Fibroblast of villous mesenchyme (primary cell): ENCODE measurements around the gene GABBR1. TPM values are rescaled to one million over a fixed set of nuclear protein-coding genes. Genes with fewer than 3 reads are reported as not detected.

ENCODE experiments used
- DNase-seq: peaks from one replicate; pipeline ENCODE4 v3.0.0-alpha.2; 2010; ENCODE audit warnings: low read depth
- H3K4me3 ChIP-seq: 2 replicates; pipeline ENCODE4 v1.5.1; 2011; ENCODE audit warnings: low read depth, mild to moderate bottlenecking, low read length
- CTCF ChIP-seq: IDR thresholded peaks from 2 replicates; pipeline ENCODE4 v1.5.1; 2012; ENCODE audit warnings: low read depth, mild to moderate bottlenecking, low read length; ENCODE audit not compliant: insufficient read depth
- total RNA-seq: library from RNA; depleted of rRNA; stranded (reverse); fragments of >200 nt; gene quantifications from 2 replicates; pipeline ENCODE4 v1.2.3, GENCODE V29; 2012

GABBR1 gene
- total RNA-seq, 1 donor = 12.5 TPM

- no peak for DNase-seq
- no peak overlapping the region for H3K4me3 ChIP-seq
- no peak for TF ChIP-seq CTCF
Measured at GRCh38 chr6:29629571-29629970, 3.4 kb downstream of the GABBR1 start.

GRCh38 chr6:29628419-29629281, 4.3 kb downstream of the GABBR1 start:
- DNase-seq = peak; percentile 71
- H3K4me3 ChIP-seq = peak overlapping the region; percentile 80

GRCh38 chr6:29627755-29628418, 5.1 kb downstream of the GABBR1 start:
- H3K4me3 ChIP-seq = peak overlapping the region; percentile 80
- peak; percentile 87 for DNase-seq
- no peak for TF ChIP-seq CTCF

More at GRCh38 chr6:29628419-29629281, 4.3 kb downstream of the GABBR1 start:
- peak; percentile 54 for TF ChIP-seq CTCF

GRCh38 chr6:29626948-29627754, 5.8 kb downstream of the GABBR1 start:
- H3K4me3 ChIP-seq = peak overlapping the region; percentile 80
- no peak for TF ChIP-seq CTCF
- DNase-seq = no peak

- TF ChIP-seq CTCF = no peak
- no peak for DNase-seq
- no peak overlapping the region for H3K4me3 ChIP-seq
Measured at GRCh38 chr6:29625337-29625930, 7.5 kb downstream of the GABBR1 start.

- no peak for TF ChIP-seq CTCF
- DNase-seq = no peak
- H3K4me3 ChIP-seq = no peak overlapping the region
Measured at GRCh38 chr6:29624520-29624961, 8.4 kb downstream of the GABBR1 start.
